OCI-LY1 (cell line): Measurements from ENCODE around the gene ZSWIM4.

Source experiments
- H2AFZ ChIP-seq: fragments of 200-600 bp; sonication (generic), shearing (Covaris generic); 2 replicates; pipeline ENCODE4 v1.6.0; 2014; ENCODE audit warnings: antibody characterized with exemption, mild to moderate bottlenecking, low read length
- H3F3A ChIP-seq: fragments of 200-600 bp; sonication (generic), shearing (Covaris generic); 2 replicates; pipeline ENCODE4 v1.6.0; 2014; ENCODE audit warnings: mild to moderate bottlenecking, antibody characterized with exemption, low read length, moderate library complexity; ENCODE audit not compliant: insufficient read depth
- H3K27ac ChIP-seq: fragments of 200-600 bp; sonication (generic); 2 replicates; pipeline ENCODE4 v1.5.1; 2014; ENCODE audit warnings: low read length, mixed run types, mild to moderate bottlenecking, low read depth; ENCODE audit not compliant: poor library complexity, severe bottlenecking
- H3K27me3 ChIP-seq: fragments of 200-600 bp; sonication (generic); 2 replicates; pipeline ENCODE4 v1.6.0; 2014; ENCODE audit warnings: antibody characterized with exemption, mild to moderate bottlenecking, low read length, moderate library complexity; ENCODE audit not compliant: insufficient read depth
- H3K36me3 ChIP-seq: fragments of 200-600 bp; sonication (generic); 2 replicates; pipeline ENCODE4 v1.6.1; 2014; ENCODE audit warnings: mild to moderate bottlenecking, antibody characterized with exemption, low read length, moderate library complexity, mixed read lengths; ENCODE audit not compliant: insufficient read depth
- H3K4me1 ChIP-seq: fragments of 200-600 bp; sonication (generic); 2 replicates; pipeline ENCODE4 v1.5.1; 2014; ENCODE audit warnings: mild to moderate bottlenecking, low read length, moderate library complexity; ENCODE audit not compliant: insufficient read depth, severe bottlenecking
- H3K4me2 ChIP-seq: fragments of 200-600 bp; sonication (generic), shearing (Covaris generic); 2 replicates; pipeline ENCODE4 v1.6.1; 2014; ENCODE audit warnings: low read length
- H3K4me3 ChIP-seq: fragments of 200-600 bp; sonication (generic); 2 replicates; pipeline ENCODE4 v1.5.1; 2014; ENCODE audit warnings: low read length, low read depth, mild to moderate bottlenecking, mixed read lengths; ENCODE audit not compliant: poor library complexity, severe bottlenecking
- H3K79me2 ChIP-seq: fragments of 200-600 bp; shearing (Covaris generic); 2 replicates; pipeline ENCODE4 v1.6.1; 2016; ENCODE audit warnings: mixed run types, low read length, mixed read lengths; ENCODE audit not compliant: insufficient read depth
- H3K9ac ChIP-seq: fragments of 200-600 bp; sonication (generic), shearing (Covaris generic); 2 replicates; pipeline ENCODE4 v1.6.1; 2014; ENCODE audit warnings: mild to moderate bottlenecking, low read length, mixed read lengths
- H3K9me2 ChIP-seq: fragments of 200-600 bp; sonication (generic), shearing (Covaris generic); 2 replicates; pipeline ENCODE4 v1.6.1; 2014; ENCODE audit warnings: low read depth, mild to moderate bottlenecking, low read length, mixed read lengths
- H3K9me3 ChIP-seq: fragments of 200-600 bp; shearing (Covaris generic); 2 replicates; pipeline ENCODE4 v1.6.1; 2014; ENCODE audit warnings: low read length, mixed read lengths
- H4K20me1 ChIP-seq: fragments of 200-600 bp; sonication (generic), shearing (Covaris generic); 2 replicates; pipeline ENCODE4 v1.6.0; 2016; ENCODE audit warnings: mild to moderate bottlenecking, low read length; ENCODE audit not compliant: insufficient read depth
- EZH2 ChIP-seq: fragments of 200-600 bp; sonication (generic), shearing (Covaris generic); IDR thresholded peaks from 2 replicates; pipeline ENCODE4 v1.8.0; 2017; ENCODE audit warnings: borderline replicate concordance, mixed run types, mild to moderate bottlenecking, antibody characterized with exemption, low read length, moderate library complexity, mixed read lengths
- TF ChIP-seq, protein P1 (sequence below): fragments of 200-600 bp; sonication (generic), shearing (Covaris generic); IDR thresholded peaks from 2 replicates; pipeline ENCODE4 v1.5.1; 2017; ENCODE audit warnings: mild to moderate bottlenecking, antibody characterized with exemption, low read length, moderate library complexity, mixed read lengths

The ZSWIM4 gene

DNA sequence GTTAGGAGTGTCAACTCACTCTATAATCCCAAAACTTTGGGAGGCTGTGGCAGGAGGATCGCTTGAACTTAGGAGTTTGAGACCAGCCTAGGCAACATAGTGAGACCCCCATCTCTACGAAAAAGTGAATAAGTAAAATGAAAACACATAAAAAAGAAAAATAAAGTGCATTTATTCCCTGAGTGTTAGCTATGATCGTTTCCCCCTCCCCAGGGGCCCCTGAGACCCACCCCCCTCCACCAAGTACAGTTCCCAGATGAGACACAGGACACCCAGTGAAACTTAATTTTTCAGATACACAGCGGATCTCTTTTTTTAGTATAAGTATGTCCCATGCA is 53.1 kb downstream of the ZSWIM4 start:
- Histone ChIP-seq H3F3A (no peaks in the 10 kb centered on the region), H4K20me1 (no peaks in the 10 kb centered on the region), H3K9me3 (no peaks in the 10 kb centered on the region), H3K4me1 (peaks cover 26% of the 10 kb centered on the region), H3K36me3 (no peaks in the 10 kb centered on the region), H3K79me2 (no peaks in the 10 kb centered on the region), H3K27ac (no peak overlapping the region), H3K27me3 (0 out of 2 replicates have a peak, but pooled peaks cover 3% of the 10 kb centered on the region), H3K9ac (no peak overlapping the region), H3K4me3 (no peak overlapping the region), H3K9me2 (no peaks in the 10 kb centered on the region), H2AFZ (no peak overlapping the region), H3K4me2 (no peak overlapping the region)
- TF ChIP-seq EZH2 = no peak
- TF ChIP-seq, protein P1, sequence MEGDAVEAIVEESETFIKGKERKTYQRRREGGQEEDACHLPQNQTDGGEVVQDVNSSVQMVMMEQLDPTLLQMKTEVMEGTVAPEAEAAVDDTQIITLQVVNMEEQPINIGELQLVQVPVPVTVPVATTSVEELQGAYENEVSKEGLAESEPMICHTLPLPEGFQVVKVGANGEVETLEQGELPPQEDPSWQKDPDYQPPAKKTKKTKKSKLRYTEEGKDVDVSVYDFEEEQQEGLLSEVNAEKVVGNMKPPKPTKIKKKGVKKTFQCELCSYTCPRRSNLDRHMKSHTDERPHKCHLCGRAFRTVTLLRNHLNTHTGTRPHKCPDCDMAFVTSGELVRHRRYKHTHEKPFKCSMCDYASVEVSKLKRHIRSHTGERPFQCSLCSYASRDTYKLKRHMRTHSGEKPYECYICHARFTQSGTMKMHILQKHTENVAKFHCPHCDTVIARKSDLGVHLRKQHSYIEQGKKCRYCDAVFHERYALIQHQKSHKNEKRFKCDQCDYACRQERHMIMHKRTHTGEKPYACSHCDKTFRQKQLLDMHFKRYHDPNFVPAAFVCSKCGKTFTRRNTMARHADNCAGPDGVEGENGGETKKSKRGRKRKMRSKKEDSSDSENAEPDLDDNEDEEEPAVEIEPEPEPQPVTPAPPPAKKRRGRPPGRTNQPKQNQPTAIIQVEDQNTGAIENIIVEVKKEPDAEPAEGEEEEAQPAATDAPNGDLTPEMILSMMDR = no peak

DNA sequence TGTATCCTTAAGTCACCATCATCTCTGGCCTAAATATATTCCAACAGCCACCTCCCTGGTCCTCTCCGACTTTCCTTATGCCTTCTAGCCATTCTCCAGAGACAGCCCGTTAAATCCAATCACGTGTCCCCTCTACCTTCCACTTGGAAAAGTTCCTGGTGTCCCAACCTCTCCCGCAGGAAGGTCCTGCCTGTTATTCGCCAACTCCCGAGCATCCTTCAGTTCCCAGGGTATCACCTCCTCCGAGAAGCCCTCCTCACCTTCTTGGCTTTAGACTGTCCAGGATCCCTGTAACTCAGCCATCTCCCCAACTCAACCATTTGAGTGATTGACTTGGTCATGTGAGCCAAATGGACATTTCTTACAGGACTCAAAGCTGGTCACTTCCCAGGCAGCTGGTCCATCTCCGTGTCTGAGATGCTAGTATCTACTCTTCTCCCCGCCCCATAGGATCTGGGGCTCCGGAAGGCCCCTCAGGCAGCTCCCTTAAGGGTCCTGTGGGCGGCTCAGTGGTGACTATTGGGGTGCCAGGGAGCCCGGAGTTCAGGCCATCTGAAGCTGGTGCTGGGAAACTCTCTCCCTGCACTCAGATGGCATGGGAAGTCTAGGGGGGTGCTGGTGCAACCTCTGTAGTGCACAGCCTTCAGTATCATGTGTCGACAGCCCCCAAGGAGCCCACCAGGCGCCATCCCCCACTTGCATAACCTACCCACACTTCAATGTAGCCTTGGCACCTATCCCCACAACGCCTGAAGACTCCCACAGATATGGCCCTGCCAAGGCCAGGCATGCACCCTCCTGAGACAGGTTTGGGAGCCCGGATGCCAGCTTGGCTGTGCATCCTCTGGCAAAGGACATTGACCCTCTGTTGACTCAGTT is 53.8 kb downstream of the ZSWIM4 start:
- Histone ChIP-seq H2AFZ (no peak overlapping the region), H3K9ac (no peak overlapping the region), H3K9me3 (no peaks in the 10 kb centered on the region), H3K27me3 (0 out of 2 replicates have a peak, but pooled peaks cover 3% of the 10 kb centered on the region), H3K4me3 (no peak overlapping the region), H3K4me2 (no peak overlapping the region), H3K36me3 (no peaks in the 10 kb centered on the region), H3K27ac (no peak overlapping the region), H3K4me1 (peaks cover 26% of the 10 kb centered on the region), H3K9me2 (no peaks in the 10 kb centered on the region), H4K20me1 (no peaks in the 10 kb centered on the region), H3K79me2 (no peaks in the 10 kb centered on the region), H3F3A (no peaks in the 10 kb centered on the region)
- no peak for TF ChIP-seq EZH2
- TF ChIP-seq, protein P1 = no peak

DNA sequence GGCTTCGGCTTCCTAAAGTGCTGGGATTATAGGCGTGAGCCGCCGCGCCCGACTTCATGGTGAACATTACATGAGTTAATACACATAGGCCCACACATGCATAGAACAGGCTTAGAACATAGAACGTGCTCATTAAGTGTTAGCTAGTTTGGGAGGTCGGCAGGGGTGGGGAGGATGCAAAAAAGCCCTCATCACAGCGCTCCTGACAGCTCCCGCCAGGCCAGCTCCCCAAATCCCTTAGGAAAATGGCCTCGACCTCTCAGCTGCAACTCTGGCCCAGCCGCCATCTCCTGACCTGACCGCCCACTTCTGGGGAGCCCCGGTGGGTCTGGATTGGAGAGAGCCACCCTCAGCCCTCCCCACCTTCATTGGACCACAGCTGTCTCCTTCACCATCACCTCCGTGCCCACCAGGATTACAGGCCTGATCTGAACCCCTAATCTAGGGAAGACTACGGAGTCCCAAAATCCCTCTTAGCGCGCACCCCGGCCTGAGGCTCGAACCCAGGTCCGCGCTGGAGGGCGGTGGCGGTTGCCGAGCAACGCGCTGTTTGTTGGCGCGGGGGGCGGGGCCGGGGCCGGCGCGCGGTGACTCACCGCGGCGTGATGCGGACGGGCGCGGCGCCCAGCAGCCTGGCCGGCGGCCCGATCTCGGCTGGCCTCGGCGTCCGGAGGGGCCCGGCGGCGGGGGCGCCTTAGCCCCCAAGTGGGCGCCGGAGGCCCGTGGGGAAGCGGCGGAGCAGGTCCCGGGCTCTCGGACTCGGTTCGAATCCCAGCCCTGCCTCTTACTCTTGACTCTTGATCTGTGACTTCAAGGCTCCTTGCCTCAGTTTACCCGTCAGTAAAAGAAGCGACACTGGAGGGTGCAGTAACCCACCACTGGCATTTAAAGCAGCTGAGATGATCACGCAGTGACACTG is 55.0 kb downstream of the ZSWIM4 start:
- Histone ChIP-seq H3K9me2 (no peaks in the 10 kb centered on the region), H3K9ac (no peak overlapping the region), H3K36me3 (no peaks in the 10 kb centered on the region), H2AFZ (no peak overlapping the region), H3F3A (no peaks in the 10 kb centered on the region), H3K4me2 (peak overlapping the region; percentile 48; the same call in 1 of the 2 replicates), H3K27me3 (0 out of 2 replicates have a peak, but pooled peaks cover 3% of the 10 kb centered on the region), H3K4me1 (peaks cover 26% of the 10 kb centered on the region), H3K9me3 (no peaks in the 10 kb centered on the region), H3K27ac (no peak overlapping the region), H4K20me1 (no peaks in the 10 kb centered on the region), H3K4me3 (no peak overlapping the region), H3K79me2 (no peaks in the 10 kb centered on the region)
- no peak for TF ChIP-seq EZH2
